Fibroblast of lung (primary cell): ENCODE measurements around the gene POLA1.

Source experiments
- EZH2 ChIP-seq: IDR thresholded peaks from 2 replicates; pipeline ENCODE4 v1.5.1; 2012; ENCODE audit warnings: low read length, control low read depth, mild to moderate bottlenecking; ENCODE audit errors: missing control alignments
- TF ChIP-seq, protein P1 (sequence below), 2 donors: IDR thresholded peaks in 1 of 2; conservative IDR thresholded peaks in 1 of 2; 1 replicate in 1 of 2; 2 replicates in 1 of 2; pipeline ENCODE4 v1.5.1; 2011 to 2012; ENCODE audit warnings: low read length in 2 of 2, control low read depth in 1 of 2, inconsistent platforms in 1 of 2, low read depth in 1 of 2, mild to moderate bottlenecking in 1 of 2

DNA sequence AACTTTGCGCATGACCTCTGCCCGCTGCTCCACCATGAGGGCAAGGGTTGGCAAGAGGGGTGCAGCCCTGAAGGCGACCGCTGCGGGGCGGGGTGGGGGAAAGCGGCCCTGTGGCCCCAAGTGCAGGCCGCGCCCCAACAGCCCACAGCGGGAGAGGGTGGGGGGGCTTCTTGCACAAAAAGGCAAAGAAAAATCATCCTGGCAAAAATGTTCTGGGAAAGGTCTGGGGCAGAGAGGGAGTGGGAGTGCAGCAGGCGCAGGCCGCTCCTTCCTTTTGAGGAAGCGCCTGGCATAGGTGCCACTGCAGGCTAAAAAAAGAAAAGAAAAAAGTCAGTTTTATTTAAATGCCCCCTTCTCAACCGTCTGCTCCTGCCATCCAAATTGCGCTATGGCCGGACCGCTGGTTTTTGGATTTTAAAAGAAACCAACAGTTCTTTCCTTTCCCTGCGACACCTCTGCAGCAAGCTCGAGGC, 320.7 kb downstream of the POLA1 start:
- TF ChIP-seq, protein P1, sequence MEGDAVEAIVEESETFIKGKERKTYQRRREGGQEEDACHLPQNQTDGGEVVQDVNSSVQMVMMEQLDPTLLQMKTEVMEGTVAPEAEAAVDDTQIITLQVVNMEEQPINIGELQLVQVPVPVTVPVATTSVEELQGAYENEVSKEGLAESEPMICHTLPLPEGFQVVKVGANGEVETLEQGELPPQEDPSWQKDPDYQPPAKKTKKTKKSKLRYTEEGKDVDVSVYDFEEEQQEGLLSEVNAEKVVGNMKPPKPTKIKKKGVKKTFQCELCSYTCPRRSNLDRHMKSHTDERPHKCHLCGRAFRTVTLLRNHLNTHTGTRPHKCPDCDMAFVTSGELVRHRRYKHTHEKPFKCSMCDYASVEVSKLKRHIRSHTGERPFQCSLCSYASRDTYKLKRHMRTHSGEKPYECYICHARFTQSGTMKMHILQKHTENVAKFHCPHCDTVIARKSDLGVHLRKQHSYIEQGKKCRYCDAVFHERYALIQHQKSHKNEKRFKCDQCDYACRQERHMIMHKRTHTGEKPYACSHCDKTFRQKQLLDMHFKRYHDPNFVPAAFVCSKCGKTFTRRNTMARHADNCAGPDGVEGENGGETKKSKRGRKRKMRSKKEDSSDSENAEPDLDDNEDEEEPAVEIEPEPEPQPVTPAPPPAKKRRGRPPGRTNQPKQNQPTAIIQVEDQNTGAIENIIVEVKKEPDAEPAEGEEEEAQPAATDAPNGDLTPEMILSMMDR (conservative IDR thresholded peaks at IDR 0.05 in 1 of 2, IDR thresholded peaks at IDR 0.05 in 1 of 2; ENCODE audit: low read depth in 1 of 2, low read length in 2 of 2), result no peak
- TF ChIP-seq EZH2, result peak; percentile 2
